Measurements from ENCODE around the gene AGER.
"Not testable (repeated sequence)": the region's sequence is repeated elsewhere in the genome, so short reads cannot be mapped to it uniquely, and the experiment has no call there.

GRCh38 chr6:32144238-32144637, 39.8 kb downstream of the AGER start:
- not testable (repeated sequence) for TF ChIP-seq CTCF, EP300, POLR2A, POLR2AphosphoS5 (IDR thresholded peaks at IDR 0.05)

Measured in sigmoid colon (tissue), 4 donors.